Epithelial cell of prostate (primary cell): Measurements from ENCODE around the gene WDR1.

Source experiments
- DNase-seq: peaks from one replicate; pipeline ENCODE4 v3.0.0-alpha.2; 2011; ENCODE audit warnings: low read depth, low spot score
- H3K27ac ChIP-seq: fragments of 450-650 bp; 2 replicates; pipeline ENCODE4 v1.5.1; 2017; ENCODE audit warnings: mild to moderate bottlenecking

The WDR1 gene

DNA sequence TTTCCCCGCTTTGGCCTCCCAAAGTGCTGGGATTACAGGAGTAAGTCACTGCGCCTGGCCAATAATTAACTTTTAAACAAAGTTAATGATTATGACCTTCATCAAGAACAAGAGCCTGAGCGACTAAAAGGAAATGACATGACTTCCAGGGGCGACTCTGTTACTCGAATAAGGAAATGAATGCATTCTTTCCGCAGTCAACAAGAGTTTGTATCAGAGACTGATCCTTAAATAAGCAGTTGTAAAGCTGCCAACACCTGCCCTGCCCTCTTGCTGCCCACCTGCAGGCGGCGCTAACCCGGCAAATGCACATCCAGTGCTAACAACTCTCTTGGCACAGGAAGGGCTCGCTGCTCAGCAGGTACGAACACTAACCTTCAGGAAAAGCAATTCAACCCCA is 27.3 kb downstream of the WDR1 start:
- DNase-seq: no peak
- H3K27ac ChIP-seq: peak overlapping the region; percentile 46

DNA sequence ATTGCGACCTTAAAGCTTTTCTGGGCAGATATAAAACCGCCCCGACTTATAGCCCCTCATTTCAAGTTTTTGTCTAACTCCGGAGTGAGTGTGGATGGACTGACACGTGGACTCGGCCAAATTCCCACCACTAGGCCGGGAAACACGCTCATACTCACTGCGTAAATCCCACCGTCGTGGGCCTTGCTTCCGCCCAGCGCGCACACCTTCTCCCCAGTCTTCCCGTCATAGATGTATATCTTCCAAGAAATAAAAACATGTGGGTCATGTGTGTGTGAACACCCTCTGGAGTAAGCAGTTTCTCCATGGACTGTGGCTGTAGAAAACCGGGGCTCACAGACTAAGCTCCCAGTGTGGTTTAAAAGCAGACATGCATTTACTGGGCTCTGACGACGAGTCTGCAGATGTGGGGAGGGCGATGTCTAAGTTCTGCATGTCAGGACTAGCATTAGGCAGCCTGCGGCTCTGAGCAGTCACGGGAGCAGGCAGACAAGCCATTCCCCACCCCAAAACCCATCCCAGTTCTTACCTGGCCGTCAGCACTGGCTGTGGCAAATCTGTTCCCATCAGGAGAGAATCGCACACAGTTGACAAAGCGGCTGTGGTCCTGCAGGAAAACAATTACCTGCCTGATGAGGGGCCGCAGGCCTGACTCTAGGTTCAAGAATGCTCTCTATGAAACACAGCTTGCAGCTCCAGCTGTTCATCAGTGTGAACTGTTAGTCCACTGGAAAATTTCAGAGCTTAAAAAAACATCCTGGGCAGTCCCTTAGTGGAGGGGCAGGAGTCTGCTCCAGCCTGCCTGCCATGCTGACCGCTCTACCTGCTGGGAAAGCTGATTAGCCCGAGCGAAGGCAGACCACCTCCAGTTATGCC is 28.2 kb downstream of the WDR1 start:
- DNase-seq: peak; percentile 67

DNA sequence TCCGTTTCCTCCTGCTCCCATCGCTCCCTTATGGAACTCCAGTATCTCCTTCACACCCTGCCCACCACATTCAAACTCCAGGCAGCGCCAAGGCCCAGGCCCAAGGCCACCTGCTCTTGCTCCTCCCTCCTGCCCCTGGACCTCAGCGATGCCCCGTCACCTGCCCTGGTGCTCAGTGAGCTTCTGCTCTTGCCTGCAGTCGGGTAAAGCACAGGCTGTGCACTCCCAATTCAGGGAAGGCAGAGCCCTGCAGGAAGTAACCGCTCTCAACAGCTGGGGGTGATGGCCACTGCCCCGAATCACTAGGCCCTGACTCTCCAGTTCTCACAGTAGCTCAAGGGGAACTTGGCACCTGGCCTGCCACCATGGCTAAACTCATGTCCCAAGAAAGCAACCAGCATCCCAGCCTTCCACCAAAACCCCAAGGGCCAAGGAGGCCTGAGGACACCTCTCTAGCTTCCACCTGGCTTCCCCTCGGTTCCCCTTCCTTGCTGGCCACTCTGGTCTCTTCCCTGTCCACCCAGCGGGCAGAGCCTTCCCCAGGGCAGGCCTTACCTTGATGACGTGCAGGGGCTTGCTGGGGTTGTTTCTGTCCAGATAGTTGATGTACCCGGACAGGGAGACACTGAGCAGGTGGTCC is 29.3 kb downstream of the WDR1 start:
- H3K27ac ChIP-seq: no peak overlapping the region
- DNase-seq: no peak

More for the DNA sequence above, 28.2 kb downstream of the WDR1 start:
- H3K27ac ChIP-seq: peak overlapping the region; percentile 46

DNA sequence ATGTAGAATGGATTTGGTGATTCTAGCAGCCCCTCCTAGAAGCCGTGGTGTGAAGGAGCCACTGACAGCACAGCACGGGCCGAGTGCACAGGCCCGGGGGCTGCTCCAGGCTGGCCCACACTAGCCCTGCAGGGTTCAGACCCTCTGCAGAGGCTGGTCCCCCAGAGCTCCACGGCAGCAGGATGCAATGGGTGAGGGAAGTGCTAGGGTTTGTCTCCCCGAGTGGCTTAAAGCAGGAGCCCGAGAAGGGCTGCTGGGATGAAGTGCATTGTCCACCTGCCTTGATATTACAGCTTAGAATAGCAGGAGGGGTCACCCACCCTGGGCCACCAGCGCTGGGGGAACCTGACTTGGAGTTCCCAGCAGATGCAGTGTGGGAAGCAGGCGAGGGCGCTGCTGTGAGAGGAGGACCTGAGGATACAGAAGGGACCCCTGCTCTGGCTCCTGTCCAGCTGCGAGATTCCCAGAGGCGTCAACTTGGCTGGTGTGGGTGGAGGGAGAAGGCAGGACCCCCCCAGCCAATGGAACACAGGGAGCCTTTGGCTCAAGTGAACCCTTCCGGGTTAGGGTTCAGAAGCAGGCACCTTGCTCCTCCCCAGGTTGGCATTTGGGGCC is 30.0 kb downstream of the WDR1 start:
- H3K27ac ChIP-seq: no peak overlapping the region

DNA sequence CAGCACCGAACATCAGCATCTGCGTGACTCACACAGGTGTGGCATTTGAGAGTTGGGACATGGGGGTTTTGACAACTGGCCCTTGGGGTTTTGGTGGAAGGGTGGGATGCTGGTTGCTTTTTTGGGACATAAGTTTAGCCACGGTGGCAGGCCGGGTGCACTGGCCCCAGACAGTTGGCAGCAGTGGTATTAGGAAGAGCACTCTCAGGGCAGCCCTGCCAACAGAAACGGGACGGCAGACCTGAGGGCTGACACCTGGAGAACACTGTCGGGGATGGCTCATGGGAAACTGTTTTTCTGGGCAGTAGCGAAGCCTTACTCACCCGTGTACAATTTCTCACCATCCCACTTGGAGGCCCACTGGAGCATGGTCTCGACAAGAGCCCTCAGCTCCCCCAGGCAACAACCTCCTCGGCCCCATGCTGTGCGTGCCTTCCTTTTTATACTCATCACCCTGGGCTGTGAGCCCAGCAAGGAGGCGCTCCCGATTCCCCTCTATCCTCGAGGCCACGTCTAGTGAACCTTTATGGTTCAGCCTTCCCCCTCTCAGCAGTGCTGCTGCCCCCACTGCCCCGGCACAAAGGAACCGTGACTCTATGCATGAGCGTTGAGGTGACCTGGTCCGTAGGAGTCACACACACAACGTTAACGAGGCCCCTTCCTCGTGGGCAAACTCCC is 30.6 kb downstream of the WDR1 start:
- H3K27ac ChIP-seq: no peak overlapping the region
- no peak for DNase-seq

More for the DNA sequence above, 30.0 kb downstream of the WDR1 start:
- DNase-seq: no peak

DNA sequence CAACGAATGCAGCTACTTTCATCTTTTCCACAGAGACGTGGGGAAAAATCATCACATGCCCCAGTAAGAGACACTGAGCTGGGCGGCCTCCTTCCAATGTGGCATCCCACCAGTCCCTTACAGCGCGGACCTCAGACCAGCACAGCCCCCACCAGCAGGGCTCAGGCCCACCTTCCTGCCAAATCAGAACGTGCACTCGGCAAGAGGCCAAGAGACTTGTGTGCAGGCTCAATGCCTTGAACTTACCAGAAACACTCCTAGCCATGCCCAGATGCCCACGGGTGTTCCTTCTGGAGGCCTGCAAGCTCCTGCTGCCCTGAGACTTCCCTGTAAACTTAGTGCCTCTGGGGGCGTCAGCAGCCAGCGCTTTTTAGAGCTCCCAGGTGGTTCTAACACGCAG is 31.2 kb downstream of the WDR1 start:
- no peak for DNase-seq
- H3K27ac ChIP-seq: no peak overlapping the region

DNA sequence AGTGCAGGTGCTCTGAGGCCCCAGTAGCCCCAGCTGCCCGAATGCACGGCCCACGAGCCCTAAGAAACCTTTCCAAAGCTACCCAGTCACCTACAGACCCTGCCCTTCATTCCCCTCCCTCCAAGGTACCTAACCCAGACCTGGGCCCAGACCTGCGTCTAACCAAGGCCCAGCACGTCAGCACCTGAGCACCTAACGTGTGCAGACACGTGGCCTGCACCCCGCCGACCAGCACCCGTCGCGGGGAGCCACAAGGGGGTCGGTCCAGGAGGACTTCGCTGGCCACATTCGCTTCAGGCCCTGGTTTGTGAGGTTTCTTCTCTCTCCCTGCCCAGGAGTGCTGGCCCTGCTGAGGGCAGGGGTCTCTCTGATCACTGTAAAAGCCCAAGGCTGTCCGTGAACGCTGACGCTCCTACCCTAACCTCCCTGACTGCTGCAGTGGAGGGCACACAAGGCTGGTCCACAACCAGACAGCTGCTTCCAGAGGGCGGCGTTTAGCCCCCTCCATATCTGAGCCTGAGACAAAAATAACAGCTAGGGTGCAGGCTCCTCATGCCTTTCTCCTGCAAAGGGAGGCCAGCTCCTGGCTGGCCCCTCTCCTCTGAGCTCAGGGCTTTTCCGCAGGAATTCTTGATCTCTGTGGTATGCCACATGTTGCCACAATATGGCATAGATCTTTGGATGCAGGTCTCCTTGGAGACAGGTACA is 31.8 kb downstream of the WDR1 start:
- DNase-seq: no peak
- no peak overlapping the region for H3K27ac ChIP-seq

DNA sequence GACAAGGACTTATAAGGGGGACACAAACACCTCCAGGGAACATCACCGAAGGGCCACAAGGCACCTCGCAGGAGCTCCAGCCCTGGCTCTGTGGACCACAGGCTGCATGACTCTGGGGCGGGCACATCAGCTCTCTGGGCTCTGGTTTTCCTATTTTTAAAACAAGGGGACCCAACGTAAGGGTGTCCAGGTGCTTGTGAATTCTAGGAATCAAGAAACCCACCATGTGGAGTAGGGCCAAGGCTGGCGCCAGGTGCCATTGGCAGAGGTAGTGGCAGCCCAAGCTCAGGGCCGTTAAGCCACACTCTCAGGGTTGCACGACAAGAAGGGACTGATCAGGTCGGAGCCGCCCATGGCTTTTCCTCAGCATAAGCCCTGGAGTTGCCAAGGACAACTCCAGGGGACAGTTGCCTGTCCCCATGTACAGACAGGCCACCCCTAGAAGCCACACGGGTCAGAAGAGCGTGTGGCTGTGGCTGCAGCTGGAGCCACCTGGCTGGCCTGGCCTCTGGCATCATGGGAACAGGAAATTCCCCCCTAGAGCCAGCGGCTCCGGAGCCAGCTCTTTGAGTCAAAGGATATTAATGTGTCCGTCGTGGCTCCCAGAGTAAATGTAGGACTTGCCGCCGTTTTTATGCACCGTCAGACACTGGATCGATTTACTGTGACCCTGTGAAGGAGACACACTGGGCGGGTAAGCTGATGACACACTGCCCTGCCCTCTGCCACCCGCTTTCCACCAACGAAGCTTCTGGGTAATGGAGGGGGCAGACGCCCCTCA is 32.5 kb downstream of the WDR1 start:
- DNase-seq: no peak
- H3K27ac ChIP-seq: no peak overlapping the region

DNA sequence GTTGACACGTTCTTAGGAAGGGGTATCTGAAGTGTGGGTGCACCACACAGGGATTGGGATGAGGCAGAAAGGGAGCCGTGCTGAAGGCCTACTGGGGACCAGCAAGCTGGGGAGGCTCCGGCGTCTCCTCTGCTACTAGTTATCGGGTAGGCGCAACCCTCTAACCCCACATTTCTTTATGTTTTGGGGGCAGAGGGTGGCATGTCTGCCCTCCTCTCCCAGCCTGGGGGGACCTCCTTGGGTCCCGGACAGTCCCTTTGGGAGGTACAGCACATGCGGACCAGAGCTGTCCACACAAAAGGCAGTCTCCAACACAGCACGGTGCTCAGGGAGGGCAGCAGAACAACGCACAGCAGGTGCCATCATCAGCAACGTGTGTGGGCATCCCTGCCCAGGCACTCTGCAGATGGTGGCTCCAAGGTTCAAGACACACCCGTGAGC is 33.2 kb downstream of the WDR1 start:
- no peak overlapping the region for H3K27ac ChIP-seq
- DNase-seq: no peak

DNA sequence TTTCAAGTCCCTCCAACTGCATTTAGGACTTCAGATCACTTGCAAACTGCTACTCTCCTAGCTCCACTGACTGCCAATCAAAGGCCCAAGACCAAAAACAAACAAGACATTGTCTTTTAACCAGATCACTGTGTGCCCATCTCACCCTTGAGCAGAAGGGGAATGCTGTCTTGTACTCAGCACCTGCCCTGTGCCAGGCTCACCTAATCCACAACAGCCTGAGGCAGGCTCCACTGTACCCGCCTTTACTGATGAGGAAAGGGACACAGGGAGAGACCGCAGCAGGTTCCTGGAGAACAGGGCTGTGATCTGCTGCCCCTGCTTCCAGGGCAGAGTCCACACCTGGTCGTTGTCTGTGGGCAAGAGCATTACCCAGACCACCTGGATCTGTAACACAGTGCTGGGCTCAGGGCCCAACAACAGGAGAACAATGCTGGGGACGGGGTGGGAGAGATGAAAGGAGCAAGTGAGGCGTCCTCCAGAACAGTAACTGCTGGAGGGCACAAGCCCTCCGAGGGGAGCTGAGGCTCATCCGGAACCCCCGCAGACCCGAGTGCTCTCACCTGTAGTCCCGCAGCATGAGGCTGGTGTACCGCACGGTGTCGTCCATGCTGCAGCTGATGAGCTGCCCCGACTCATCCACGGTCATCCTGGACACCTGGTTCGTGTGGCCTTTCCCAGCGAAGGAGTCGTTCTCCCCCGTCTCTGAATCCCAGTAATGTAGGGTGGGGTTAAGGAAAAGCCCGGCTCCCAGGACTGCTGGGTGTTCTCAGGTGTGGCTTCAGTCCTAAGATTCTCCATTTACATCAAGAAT is 33.9 kb downstream of the WDR1 start:
- no peak overlapping the region for H3K27ac ChIP-seq
- DNase-seq: no peak

DNA sequence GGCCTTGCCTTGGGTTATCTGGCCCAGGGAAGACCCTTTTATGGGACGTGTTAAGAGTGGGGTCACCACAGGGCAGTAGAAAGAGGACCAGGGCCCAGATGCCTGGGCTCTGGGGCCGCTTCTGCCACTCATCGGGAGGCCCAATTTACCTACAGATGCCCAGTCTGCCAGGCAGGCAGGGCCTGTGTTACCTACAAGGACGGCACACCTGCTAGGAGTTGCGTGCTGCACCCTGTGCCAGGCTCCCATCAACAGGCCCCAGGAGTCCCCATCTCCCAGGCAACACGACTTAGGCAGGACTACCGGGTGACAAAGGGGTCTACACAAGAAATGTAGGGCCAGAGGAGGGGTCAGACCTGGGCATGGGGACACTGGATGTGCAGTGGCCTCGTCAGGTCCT is 34.6 kb downstream of the WDR1 start:
- no peak overlapping the region for H3K27ac ChIP-seq
- no peak for DNase-seq

DNA sequence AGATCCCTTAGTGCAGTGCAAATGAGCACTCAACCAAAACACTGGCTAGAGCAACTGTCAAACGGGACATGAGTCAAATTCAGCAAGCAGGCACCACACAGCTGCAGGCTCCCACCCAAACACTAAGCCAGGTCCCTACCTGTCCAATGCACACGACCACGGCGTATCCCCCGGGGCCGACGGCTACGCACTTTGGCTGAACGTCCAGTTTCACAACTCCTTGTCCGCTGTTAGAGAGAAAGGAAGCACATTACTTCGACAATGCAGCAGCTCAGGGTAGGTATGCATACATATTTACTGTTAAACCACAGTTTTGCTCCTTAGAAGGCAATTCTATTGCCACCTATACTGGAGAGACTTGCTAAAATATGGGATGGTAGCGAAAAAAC is 35.4 kb downstream of the WDR1 start:
- no peak for DNase-seq
- no peak overlapping the region for H3K27ac ChIP-seq

DNA sequence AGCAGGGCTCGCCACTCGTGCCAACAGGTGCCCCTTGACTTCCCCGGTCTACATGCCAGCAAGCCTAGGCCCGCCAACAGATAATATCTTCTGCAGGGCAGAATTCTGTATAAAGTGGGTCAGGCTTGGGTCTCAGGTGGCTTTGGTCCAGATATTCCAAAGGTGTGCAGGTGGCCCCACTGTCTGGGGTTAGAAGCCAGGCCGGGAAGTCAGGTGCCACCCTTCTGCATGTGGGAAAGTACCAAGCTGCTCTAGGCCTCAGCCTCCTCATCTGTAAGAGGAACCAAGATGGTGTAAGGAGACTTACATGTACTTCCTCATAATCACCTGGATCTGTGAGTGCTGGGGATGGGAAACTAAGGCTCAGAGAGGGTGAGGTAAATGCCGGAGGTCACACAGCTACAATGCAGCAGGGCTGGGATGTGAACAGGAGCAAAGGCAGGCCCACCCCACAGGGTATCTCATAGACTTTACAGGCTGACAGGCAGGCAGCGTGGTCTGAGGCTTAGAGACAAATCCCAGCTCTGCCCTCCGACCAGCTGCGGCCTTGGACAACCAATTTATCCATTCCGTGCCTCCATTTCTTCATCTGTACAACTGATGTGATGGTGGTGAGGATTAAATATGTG is 35.9 kb downstream of the WDR1 start:
- DNase-seq: no peak
- H3K27ac ChIP-seq: no peak overlapping the region

DNA sequence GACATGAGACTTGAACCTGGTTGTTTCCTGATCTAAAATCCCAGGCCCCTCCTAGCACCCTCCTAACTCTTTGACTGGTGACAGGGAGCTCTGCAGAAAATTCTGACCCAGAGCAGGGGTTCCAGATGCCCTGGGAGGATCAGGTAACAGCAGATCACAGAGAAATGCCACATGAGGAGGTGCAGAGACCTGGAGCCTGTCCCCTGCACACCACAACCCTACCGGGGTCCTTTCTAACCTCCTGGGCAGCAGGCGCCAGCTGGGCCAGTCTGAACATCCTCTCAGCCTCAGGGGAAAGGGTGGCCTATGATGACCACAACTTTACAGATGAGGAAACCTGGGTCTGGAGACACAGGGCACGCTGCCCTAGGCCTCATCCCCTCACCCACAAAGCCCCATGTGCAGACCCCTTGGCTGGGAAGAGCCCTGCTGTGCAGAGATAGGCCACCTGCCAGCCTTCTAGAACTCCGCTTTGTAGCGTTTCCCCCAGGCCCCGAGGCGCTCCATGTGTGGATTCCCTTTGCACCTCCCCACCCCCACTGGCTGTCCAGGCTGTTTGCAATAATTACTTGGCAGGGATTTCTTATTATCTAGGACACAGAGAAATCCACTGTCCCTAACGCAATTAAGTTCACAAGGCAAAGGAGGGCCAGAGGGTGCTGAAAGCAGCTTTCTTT is 36.5 kb downstream of the WDR1 start:
- DNase-seq: no peak
- no peak overlapping the region for H3K27ac ChIP-seq

DNA sequence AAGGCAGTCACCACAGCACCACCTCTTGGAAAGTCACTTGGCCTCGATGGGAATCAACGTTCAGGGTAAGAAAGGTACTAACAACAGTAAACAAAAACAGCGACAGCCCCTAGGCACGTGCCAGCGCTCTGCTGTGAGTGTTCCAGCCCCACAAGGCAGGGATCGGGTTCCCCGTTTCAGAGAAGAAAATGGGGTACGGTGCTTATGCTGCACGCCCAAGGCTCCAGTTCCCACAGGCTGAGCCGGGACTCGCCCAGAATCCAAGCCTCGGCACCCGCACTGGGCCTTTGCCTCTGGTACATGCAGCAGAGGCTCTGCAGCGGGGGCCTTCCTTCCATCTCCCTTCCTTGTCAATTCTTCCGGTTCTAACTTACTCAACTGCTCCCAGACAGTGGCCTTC is 37.3 kb downstream of the WDR1 start:
- H3K27ac ChIP-seq: no peak overlapping the region
- no peak for DNase-seq

DNA sequence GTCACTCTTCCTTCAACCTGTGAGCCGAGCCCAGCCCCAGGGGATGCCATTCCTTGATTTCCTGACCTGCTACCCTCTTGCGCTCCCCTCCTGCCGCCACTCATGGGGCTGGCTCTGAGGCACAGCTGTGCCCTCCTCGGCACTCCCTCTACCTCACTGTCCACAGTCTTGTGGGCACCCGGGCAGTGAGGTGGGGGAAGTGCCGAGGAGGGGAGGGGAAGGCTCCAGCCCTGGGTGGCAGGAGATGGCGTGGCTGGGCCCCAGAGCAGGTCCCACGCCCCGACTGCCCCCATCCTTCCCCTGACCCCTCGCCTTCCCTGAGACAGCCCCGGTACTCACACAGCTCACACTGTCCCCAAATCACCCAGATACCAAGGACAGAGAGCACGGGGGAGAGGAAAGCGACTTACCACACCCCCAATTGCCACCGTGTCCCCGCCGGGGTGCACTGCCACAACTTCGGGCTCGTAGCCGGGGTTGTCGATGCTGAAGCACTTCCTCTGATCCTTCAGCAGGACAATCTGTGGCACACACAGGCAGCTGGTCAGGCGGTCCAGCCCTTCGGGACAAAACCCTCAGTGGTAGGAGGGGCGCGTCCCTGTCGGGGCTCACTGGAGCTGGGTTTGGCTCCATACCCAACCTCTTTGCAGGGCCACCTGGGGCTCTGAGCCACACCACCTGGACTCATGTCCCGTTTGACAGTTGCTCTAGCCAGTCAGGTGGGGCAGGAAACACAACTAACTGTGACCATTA is 37.9 kb downstream of the WDR1 start:
- no peak overlapping the region for H3K27ac ChIP-seq
- no peak for DNase-seq
